A549 (cell line): ENCODE data around the gene NFE2L2. TPM values are rescaled to one million over a fixed set of nuclear protein-coding genes. Genes with fewer than 3 reads are reported as not detected.

ENCODE experiments used
- ATAC-seq, 2 experiments: fragments of 200-7000 bp in 1 of 2; fragments of >200 bp in 1 of 2; cut with Nextera tagmentation in 1 of 2; cut with Tn5 transposase in 1 of 2; 3 replicates each; pipeline versions ENCODE4 v1.8.0 to v1.9.1; 2018 to 2020; ENCODE audit warnings: mild to moderate bottlenecking in 1 of 2, moderate library complexity in 1 of 2
- CTCF ChIA-PET: fragments of 300-600 bp; sonication (Branson Sonifier 250); formaldehyde crosslinking; extraction: SDS; loops from one replicate; lab custom pipeline; 2021; ENCODE audit warnings: antibody characterized with exemption, inconsistent platforms; lab: Yijun Ruan, JAX
- POLR2A ChIA-PET: fragments of 350-600 bp; formaldehyde crosslinking; extraction: SDS; loops from one replicate; lab custom pipeline; 2021; ENCODE audit warnings: antibody characterized with exemption, inconsistent platforms; lab: Yijun Ruan, JAX
- DNase-seq, 2 experiments: peaks; one replicate each; pipeline versions ENCODE4 v3.0.0 to v3.0.0-alpha.2; 2011 to 2016; ENCODE audit warnings: low read depth in 1 of 2, low spot score in 1 of 2
- FAIRE-seq: peaks from 2 replicates; lab custom pipeline; 2011; peaks lifted over from hg19 to GRCh38; lab: Jason Lieb, UNC
- H3K27ac ChIP-seq, 2 experiments: fragments of >200 bp; sonication (Bioruptor Twin); formaldehyde crosslinking; 3 replicates each; pipeline ENCODE4 v1.5.1; 2016 to 2017
- H3K4me1 ChIP-seq: fragments of >200 bp; sonication (Bioruptor Twin); formaldehyde crosslinking; 3 replicates; pipeline ENCODE4 v1.6.1; 2016
- H3K4me2 ChIP-seq: fragments of >200 bp; sonication (Bioruptor Twin); formaldehyde crosslinking; 3 replicates; pipeline ENCODE4 v1.6.1; 2016
- H3K4me3 ChIP-seq: fragments of >200 bp; sonication (Bioruptor Twin); formaldehyde crosslinking; 3 replicates; pipeline ENCODE4 v1.5.1; 2016
- H3K9me3 ChIP-seq: fragments of >200 bp; sonication (Bioruptor Twin); formaldehyde crosslinking; 3 replicates; pipeline ENCODE4 v1.6.1; 2016
- BCL3 ChIP-seq: fragments of >200 bp; sonication (Bioruptor Twin); formaldehyde crosslinking; IDR thresholded peaks from 3 replicates; pipeline ENCODE4 v1.6.1; 2016
- CHD4 ChIP-seq: fragments of 200-600 bp; sonication (generic); IDR thresholded peaks from 2 replicates; pipeline ENCODE4 v1.6.1; 2016; ENCODE audit warnings: antibody characterized with exemption, mild to moderate bottlenecking, borderline replicate concordance
- GATA3 ChIP-seq: IDR thresholded peaks from 2 replicates; pipeline ENCODE4 v1.6.1; 2012; ENCODE audit warnings: borderline replicate concordance
- HDAC2 ChIP-seq: fragments of 200-600 bp; sonication (generic); IDR thresholded peaks from 2 replicates; pipeline ENCODE4 v1.6.1; 2016
- HOXA7 ChIP-seq: fragments of 250-450 bp; sonication (Bioruptor Pico); IDR thresholded peaks from 2 replicates; pipeline ENCODE4 v1.5.0; 2020; ENCODE audit warnings: mild to moderate bottlenecking, moderate library complexity
- HOXB13 ChIP-seq: fragments of 250-450 bp; sonication (Bioruptor Pico); IDR thresholded peaks from 2 replicates; pipeline ENCODE4 v1.5.0; 2020; ENCODE audit warnings: low read depth, mild to moderate bottlenecking, moderate library complexity
- HOXB5 ChIP-seq: fragments of 250-450 bp; sonication (Bioruptor Pico); IDR thresholded peaks from 2 replicates; pipeline ENCODE4 v1.5.0; 2020; ENCODE audit warnings: mild to moderate bottlenecking, moderate library complexity
- MAZ ChIP-seq: fragments of 150-350 bp; IDR thresholded peaks from 2 replicates; pipeline ENCODE4 v1.6.1; 2014; ENCODE audit warnings: antibody characterized with exemption, low read depth, low read length, borderline replicate concordance
- NR3C1 ChIP-seq: fragments of >200 bp; sonication (Bioruptor Twin); formaldehyde crosslinking; IDR thresholded peaks from 3 replicates; pipeline ENCODE4 v1.6.1; 2017
- PHF8 ChIP-seq: fragments of 200-600 bp; sonication (generic); IDR thresholded peaks from 2 replicates; pipeline ENCODE4 v1.6.1; 2016; ENCODE audit warnings: low read depth, mild to moderate bottlenecking, antibody characterized with exemption, moderate library complexity, borderline replicate concordance
- POLR2A ChIP-seq: IDR thresholded peaks from 2 replicates; pipeline ENCODE4 v1.6.1; 2012; ENCODE audit warnings: mild to moderate bottlenecking, low read length
- RAD21 ChIP-seq, 2 experiments: fragments of >200 bp in 1 of 2; sonication (Bioruptor Twin) in 1 of 2; formaldehyde crosslinking in 1 of 2; IDR thresholded peaks in 1 of 2; conservative IDR thresholded peaks in 1 of 2; 2 replicates in 1 of 2; 3 replicates in 1 of 2; pipeline ENCODE4 v1.6.1; 2012 to 2018; ENCODE audit warnings: inconsistent platforms in 1 of 2
- RCOR1 ChIP-seq: fragments of 150-350 bp; IDR thresholded peaks from 2 replicates; pipeline ENCODE4 v1.6.1; 2014; ENCODE audit warnings: antibody characterized with exemption, low read length, low read depth
- REST ChIP-seq: fragments of 200-600 bp; sonication (generic); IDR thresholded peaks from 2 replicates; pipeline ENCODE4 v1.6.1; 2016; ENCODE audit warnings: antibody characterized with exemption, mild to moderate bottlenecking, moderate library complexity
- RFX5 ChIP-seq: fragments of 450-650 bp; IDR thresholded peaks from 2 replicates; pipeline ENCODE4 v1.7.1; 2014; ENCODE audit warnings: antibody characterized with exemption, mild to moderate bottlenecking, moderate library complexity
- ZFP36 ChIP-seq: fragments of 450-650 bp; IDR thresholded peaks from 2 replicates; pipeline ENCODE4 v1.6.1; 2014; ENCODE audit warnings: borderline replicate concordance; ENCODE audit not compliant: partially characterized antibody
- ZNF302 ChIP-seq: fragments of 250-450 bp; sonication (Bioruptor Pico); IDR thresholded peaks from 2 replicates; pipeline ENCODE4 v1.9.0; 2021; ENCODE audit warnings: inconsistent platforms, mild to moderate bottlenecking, moderate library complexity
- ZSCAN20 ChIP-seq: fragments of 250-450 bp; sonication (Bioruptor Pico); IDR thresholded peaks from 2 replicates; pipeline ENCODE4 v1.8.0; 2022; ENCODE audit warnings: mild to moderate bottlenecking, moderate library complexity
- WGBS: methylation state at CpG from one replicate; pipeline ENCODE4 v1.1.6; 2017; ENCODE audit errors: missing lambda C conversion rate; 5-methylcytosine and 5-hydroxymethylcytosine counted together
- polyA plus RNA-seq, 4 experiments: library from polyadenylated mRNA; depleted of rRNA in 3 of 4; stranded (reverse); fragments of >200 nt; fragmentation: RNase III in 1 of 4; extraction: RNeasy Plus Mini Kit Qiagen cat#74134 plus additional on column Dnase treatment in 1 of 4; gene quantifications; 2 replicates in 3 of 4; 3 replicates in 1 of 4; pipeline ENCODE4 v1.2.3, GENCODE V29; 2011 to 2017
- TF ChIP-seq, protein P1 (sequence below): fragments of 250-450 bp; sonication (Bioruptor Pico); IDR thresholded peaks from 2 replicates; pipeline ENCODE4 v1.5.0; 2021; ENCODE audit warnings: mild to moderate bottlenecking, moderate library complexity, borderline replicate concordance

NFE2L2 gene
- polyA plus RNA-seq, 2 of the 4 experiments (the other 2 are of a cell fraction) = 65.8 to 146 TPM

- POLR2A ChIA-PET = no interaction called here
- no peak overlapping the region for H3K4me2 ChIP-seq
- no peak overlapping the region for H3K27ac ChIP-seq
- WGBS = 93% methylated on average over 1 of the region's 1 CpG
- no peak for FAIRE-seq
- TF ChIP-seq BCL3 (no peak), GATA3 (no peak), REST (no peak), RAD21 (conservative IDR thresholded peaks at IDR 0.05 in 1 of 2, IDR thresholded peaks at IDR 0.05 in 1 of 2) (no peak), POLR2A (no peak), MAZ (no peak), ZFP36 (no peak), HOXB13 (CRISPR knock-in tag) (no peak), HOXA7 (CRISPR knock-in tag) (no peak)
- TF ChIP-seq, protein P1, sequence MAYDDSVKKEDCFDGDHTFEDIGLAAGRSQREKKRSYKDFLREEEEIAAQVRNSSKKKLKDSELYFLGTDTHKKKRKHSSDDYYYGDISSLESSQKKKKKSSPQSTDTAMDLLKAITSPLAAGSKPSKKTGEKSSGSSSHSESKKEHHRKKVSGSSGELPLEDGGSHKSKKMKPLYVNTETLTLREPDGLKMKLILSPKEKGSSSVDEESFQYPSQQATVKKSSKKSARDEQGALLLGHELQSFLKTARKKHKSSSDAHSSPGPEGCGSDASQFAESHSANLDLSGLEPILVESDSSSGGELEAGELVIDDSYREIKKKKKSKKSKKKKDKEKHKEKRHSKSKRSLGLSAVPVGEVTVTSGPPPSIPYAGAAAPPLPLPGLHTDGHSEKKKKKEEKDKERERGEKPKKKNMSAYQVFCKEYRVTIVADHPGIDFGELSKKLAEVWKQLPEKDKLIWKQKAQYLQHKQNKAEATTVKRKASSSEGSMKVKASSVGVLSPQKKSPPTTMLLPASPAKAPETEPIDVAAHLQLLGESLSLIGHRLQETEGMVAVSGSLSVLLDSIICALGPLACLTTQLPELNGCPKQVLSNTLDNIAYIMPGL = no peak
- DNase-seq = no peak
- ATAC-seq = no peak
- H3K4me3 ChIP-seq = no peak overlapping the region
- no peaks in the 10 kb centered on the region for H3K9me3 ChIP-seq
- H3K4me1 ChIP-seq = 0 out of 3 replicates have a peak, but pooled peaks cover 3% of the 10 kb centered on the region
- CTCF ChIA-PET = interaction anchor here (1.0 to 1.8 kb wide), 5 partner anchors 9 to 150 kb away, joined by 3 to 6 read pairs (median 3); no protein-coding TSS in a partner anchor
These were observed 49.7 kb upstream of the NFE2L2 start for GRCh38 chr2:177314194-177314593.

DNA sequence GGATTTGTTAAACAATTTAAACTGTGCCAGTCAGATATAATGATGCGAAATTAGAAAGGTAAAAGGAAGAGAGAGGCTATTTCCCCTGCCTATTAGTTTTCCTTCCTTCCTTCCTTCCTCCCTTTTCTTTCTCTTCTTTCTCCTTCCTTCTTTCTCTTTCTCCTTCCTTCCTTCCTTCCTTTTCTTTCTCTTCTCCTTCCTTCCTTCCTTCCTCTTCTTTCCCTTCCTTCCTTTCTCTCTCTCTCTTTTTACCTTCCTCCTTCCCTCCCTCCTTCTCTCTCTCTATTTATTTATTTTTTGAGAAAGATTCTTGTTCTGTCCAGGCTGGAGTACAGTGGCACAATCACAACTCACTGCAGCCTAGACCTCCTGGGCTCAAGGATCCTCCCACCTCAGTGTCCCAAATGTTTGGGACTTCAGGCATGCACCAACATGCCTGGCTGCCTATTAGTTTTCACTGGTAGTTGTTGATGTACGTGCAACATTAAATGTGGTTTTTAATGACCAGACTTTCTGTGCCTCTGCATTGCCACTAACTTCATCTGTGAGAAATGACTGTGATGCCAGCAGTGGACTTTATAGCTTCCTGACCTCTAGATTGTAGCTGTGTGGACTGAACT lies 48.7 kb upstream of the NFE2L2 start:
- Histone ChIP-seq H3K9me3 (no peaks in the 10 kb centered on the region), H3K4me2 (no peak overlapping the region), H3K4me1 (0 out of 3 replicates have a peak, but pooled peaks cover 3% of the 10 kb centered on the region), H3K4me3 (no peak overlapping the region), H3K27ac (no peak overlapping the region)
- 0 out of 6 replicates have a peak, but pooled peaks of 1 of the 2 experiments have one; percentile 43 for ATAC-seq
- no peak for TF ChIP-seq RCOR1
- no peak for TF ChIP-seq RAD21 (conservative IDR thresholded peaks at IDR 0.05 in 1 of 2, IDR thresholded peaks at IDR 0.05 in 1 of 2)
- no peak for TF ChIP-seq ZSCAN20 (CRISPR knock-in tag)
- no peak for TF ChIP-seq HDAC2
- TF ChIP-seq CHD4 = no peak
- no peak for TF ChIP-seq PHF8
- no peak for TF ChIP-seq RFX5
- TF ChIP-seq MAZ = no peak
- no peak for TF ChIP-seq NR3C1
- TF ChIP-seq ZNF302 = no peak
- no peak for TF ChIP-seq HOXB5 (CRISPR knock-in tag)
- no peak for TF ChIP-seq GATA3
- POLR2A ChIA-PET = no interaction called here
- 95% methylated on average over 2 of the region's 2 CpGs for WGBS
- no peak for FAIRE-seq
- CTCF ChIA-PET = interaction anchor here (1.0 to 1.6 kb wide), 2 partner anchors 17 to 412 kb away, joined by 4 to 5 read pairs; no protein-coding TSS in a partner anchor
- DNase-seq = no peak
